GM21360 (cell line): Measurements from ENCODE around the gene ATXN10.

Experiments
- ATAC-seq: cut with Tn5 transposase; IDR thresholded peaks from one replicate; pipeline ENCODE4 v1.9.1; 2021; ENCODE audit warnings: mild to moderate bottlenecking, moderate library complexity; ENCODE audit not compliant: unreplicated experiment

Gene ATXN10

DNA sequence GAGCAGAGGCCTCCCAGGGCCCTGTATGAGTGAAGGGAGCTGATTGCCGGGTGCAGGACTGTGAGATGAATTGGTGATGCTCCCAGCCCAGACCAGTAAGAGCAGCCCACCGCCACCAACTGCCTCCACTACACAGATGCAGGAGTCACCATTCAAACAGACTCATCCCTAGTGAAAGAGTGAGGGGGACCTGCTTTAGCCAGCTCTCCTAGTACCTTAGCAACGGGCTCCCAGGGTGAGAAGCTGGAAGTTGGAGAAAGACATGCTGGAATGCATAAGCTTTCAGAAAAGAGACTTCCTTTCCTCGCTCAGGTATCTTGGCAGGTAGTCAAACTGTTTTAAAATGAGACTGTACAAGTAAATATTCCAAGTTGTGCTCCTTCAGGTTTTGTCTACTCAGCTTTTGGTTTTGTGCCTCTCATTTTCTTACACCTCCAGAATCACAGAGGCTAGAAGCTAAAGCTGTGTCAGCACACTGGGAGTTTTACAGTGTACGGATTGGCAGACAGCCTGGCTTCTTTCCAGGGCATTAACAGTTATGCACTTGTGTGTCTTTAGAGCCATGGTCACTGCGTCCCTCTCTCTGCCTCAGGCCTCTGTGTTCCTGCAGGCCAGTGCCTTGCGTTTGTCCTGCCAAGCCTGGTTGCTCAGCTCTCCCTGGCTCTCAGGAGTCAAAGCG is 146.2 kb downstream of the ATXN10 start:
- no peak for ATAC-seq

DNA sequence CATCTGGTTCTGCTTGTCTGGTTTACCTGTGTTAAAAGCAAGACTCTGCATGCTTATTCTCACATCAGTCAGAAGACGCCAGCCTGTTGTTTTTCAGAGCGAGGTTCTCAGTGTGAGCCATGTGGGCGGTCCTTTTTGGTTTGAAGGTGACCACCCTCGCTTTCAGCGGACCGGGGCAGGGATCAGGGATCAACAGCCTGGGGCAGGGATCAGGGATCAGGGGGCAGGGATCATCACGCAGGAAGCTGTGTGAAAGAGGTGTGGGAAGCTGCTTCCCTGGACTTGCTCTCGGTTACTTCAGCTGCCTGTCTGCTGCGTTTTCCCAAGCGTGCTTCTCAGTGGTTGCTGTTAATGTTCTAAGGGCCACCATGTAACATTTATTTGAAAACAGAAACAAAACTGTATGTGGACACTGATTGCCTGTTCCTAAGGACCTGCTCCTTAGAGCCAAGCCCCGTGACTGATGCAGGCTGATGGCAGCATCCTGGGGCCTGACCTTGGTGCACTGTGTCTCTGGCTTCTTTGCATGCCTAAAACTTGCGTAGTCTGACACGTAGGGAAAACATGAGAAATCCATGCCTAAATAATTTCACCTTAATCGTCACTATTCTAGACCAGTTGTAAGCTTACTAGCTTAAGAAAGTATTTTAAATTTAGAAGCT is 146.9 kb downstream of the ATXN10 start:
- no peak for ATAC-seq

DNA sequence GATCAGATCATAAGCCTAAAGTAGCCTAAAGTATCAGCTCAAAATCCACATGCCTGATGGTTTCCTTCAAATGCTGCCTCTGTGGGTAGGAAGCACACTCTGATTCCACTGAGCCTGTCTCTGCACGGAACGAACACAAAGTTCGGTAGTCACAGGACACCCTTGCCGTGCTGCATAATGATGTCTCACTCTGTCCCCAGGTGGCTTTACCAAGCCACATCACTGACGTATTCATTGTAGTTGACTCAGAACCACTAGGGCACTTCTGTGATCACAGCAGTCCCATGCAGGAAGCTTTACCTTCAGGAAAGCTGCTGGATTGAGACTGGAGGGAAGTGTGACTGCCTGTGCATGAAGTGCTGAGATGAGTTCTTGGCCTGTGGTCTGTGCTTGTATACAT is 147.7 kb downstream of the ATXN10 start:
- ATAC-seq, result no peak

DNA sequence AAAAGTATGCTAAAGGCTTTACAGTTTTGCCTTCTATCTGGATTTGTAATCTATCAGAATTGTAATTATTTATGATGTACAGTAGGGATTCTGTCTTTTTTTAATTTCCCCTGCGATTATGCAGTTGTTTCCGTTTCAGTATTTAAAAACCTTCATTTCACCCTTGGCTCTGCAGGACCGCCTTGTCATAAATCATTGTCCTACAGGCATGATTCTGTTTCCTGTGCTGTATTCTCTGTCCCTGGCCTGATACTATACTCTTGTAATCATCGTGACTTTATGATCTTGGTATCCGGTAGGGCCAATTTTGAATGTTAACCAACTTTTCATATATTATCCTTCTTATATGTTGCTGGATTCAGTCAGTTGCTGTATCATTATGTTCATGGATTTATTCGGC is 151.7 kb downstream of the ATXN10 start:
- ATAC-seq, result no peak

DNA sequence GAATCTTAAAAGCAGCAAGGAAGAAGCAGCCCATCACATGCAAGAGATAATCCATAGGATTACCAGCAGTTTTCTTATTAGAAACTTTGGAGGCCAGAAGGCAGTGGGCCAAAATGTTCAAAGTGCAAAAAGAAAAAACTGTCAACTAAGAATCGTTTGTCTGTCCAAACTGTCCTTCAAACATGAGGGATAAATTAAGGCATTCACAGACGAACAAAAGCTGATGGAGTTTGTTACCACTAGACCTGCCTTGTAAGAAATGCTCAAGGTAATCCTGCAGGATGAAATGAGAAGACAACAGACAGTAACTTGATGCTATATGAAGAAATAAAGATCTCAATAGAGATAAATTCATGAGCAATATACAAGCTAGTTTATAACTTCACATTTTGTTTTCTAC is 154.9 kb downstream of the ATXN10 start:
- ATAC-seq, result no peak

DNA sequence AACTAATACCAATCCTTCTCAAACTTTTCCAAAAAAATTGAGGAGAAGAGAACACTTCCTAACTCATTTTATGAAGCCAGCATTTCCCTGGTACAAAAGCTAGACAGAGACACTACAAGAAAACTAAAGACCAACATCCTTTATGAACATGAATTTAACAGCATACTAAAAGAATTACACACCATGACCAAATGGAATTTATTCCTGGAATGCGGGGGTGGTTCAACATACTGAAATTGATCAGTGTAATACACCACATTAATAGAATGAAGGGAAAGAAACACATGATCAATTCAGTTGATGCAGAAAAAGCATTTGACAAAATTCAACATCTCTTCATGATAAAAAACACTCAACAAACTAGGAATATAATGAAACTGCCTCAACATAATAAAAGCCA is 157.2 kb downstream of the ATXN10 start:
- ATAC-seq, result no peak

DNA sequence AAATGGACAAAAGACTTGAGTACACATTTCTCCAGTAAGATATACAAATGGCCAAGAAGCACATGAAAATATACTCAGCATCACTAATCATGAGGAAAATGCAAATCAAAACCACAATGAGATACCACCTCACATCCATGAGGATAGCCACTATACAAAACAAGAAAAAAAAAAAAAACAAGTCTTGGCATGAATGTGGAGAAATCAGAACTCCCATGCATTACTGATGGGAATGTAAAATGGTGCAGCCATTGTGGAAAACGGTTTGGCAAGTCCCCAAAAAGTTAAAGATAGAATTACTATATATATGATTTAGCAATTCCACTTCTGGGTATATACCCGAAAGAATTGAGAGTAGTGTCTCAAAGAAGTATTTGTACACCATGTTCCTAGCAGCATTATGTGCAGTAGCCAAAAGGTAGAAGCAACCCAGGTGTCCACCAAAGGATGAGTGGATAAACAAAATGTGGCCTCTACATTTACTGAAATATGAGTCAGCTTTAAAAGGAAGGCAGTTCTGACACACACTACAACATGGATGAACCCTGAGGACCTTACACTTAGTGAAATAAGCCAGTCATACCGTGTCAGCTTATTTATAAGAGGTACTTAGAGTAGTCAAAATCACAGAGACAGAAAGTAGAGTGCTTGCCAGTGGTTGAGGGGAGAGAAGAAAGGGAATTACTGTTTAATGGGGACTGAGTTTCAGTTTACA is 159.1 kb downstream of the ATXN10 start:
- ATAC-seq, result no peak

DNA sequence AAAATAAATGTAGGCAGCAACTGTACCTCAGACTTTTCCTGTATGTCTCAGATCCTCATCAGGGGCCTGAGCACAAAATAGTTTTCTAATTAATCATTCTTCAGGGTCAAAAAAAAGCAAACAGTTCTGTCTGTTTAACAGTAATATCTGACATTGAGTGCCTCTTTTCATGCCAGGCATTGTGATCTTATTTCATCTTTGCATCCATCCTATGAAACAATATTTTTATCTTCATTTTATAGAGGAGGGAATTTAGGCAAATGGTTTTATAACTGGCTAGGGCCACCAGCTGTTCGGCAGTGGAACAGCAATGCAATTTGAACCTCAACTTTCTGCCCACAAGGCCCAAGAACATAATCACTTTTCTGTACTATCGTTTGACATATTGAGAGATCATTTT is 159.8 kb downstream of the ATXN10 start:
- no peak for ATAC-seq

DNA sequence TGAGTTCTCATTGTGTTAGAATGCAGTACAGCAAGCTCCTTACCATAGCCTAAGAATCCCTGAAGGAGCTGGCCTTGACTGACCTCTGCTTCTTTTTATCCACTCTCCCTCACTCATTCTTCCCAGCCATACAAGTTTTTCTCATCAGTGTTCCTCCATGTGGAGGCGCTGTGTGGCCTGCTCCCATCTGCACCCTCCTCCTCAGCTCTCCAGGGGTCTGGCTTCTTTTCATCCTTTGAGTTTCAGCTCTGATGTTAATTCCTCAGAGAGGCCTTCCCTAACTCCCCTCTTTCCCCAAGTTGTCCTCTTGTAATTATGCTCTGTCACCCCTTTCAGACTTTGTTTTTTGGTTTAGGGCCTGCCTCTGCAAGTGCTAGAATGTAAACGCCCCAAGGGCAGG is 160.5 kb downstream of the ATXN10 start:
- no peak for ATAC-seq

DNA sequence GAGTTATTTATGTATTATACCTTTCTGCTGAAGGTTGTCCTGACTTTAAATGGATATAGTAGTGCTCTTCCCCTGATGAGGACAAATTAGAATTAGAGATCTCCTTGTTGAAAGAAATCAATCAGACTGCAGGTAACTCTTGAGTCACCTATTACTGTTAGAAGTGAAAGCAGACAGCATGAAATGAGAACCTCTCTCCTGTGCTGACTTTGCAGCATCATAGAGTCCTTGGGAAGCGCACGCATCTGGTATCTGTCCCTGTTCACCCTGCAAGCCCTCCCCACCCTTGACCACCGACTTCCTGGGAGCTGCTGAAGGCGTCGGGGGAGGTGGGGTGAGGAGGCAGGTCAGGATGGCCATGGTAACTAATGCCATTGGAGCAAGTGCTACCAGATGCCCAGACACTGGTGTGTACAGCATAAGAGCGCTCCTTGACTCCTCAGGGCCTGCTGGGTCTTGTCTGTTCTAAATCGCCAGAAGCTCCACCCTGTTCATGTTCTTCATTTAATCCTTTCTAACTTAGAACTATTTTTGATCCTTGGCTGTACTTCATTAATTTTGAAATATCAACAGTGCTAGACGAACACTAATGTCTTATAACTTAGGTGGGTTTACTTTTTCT is 161.4 kb downstream of the ATXN10 start:
- ATAC-seq, result no peak

DNA sequence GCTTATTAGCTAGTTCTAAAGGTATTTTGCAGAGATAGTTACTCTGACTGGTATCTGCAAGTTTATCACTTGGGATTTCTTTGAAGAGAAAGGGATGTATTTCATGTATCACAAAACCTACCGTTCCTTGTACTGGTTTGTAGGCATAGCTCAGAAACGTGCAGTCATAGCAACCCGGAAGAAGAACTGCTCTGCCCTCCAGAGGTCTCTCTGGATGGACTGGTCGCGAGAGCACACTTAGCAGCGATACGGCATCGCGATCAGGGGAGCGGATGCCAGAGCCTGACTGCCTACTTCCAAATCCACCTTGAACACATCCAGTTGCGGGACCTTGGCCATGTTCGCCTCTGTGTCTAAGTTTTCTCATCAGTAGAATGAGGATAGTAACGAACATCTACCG is 162.0 kb downstream of the ATXN10 start:
- ATAC-seq, result no peak

DNA sequence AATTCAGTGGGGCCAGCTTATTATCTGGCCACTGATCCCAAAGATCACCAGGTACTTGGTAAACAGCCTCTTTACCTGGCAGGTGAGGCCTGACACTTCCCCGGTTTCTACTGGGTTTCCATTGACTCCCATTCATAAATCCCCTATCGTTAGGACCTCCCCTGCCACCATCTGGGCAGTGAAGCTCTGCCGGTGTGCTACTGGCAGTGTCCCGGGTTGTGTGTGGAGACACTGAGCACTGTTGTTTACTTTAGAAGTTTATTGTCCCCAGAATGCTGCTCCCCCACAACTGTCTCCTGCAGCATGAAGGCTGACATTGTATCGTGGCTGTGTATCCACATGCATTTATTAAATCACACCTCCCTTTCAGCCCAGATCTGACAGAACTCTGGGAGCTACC is 162.6 kb downstream of the ATXN10 start:
- ATAC-seq, result no peak

DNA sequence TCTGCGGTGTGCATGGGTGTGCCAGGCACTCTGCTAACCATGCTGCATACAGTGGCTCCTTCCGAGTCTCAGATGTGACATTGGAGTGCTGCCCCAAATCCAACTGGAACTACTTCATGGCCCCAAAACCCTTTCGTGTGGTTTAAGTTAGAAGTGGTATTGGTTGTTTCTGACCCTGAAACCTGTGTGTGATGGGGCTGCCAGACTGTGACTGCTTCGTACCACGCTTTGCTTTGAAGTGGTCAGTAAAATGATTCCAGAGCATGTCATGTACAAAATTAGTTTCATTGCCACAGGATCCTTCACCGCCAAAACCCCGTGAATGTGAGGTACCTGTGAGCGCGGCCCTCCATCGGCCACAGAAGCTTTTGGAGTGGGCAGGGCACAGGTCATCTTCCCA is 163.2 kb downstream of the ATXN10 start:
- no peak for ATAC-seq

DNA sequence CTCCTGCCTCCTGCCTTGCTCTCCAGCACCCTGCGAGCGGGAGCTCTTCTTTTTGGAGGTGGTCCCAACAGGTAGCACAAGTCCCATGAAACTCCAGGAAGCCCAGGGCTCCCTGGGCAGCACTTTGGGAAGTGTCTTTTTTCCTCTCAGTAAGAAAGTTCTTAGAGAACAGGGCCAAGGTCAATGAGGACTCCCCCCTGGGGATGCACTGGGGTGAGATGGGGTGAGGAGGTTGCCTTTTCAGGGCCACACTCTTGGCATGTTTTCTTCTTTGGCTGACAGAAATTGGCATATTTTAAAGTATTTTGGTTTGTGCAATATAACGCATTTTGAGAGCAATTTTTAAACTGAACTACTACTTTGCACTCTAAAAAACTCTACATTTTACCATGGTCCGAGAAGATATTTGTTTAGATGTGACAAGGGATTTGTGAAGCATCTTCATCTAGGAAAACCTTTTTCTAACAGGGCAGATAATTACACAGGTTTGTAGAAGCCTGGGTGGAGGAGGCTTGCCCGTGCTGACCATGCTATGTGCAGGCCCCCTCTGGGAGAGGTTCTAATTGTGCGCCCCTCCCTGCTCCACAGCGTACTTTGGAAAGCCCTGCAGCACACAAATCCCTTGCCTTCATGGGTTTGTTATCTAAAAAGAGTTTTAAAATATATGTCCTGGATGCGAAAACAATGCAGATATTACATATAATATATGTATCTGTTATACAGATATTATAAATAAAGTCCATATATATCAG is 165.0 kb downstream of the ATXN10 start:
- ATAC-seq, result no peak

DNA sequence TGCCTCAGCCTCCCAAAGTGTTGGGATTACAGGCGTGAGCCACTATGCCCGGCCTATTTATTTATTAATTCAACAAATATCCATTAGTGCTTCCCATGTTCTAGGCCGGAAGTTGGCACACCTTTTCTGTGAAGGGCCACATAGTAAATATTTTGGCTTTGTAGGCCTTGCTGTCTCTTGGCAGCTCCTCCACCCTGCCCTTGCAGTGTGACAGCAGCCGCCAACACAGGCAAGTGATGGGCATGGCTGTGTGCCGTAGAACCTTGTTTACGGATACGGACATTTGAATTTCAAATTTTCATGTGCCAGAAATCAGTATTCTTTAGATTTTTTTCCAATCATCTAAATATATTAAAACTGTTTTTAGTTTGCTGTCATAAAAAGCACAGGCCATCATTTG is 165.9 kb downstream of the ATXN10 start:
- ATAC-seq, result no peak

DNA sequence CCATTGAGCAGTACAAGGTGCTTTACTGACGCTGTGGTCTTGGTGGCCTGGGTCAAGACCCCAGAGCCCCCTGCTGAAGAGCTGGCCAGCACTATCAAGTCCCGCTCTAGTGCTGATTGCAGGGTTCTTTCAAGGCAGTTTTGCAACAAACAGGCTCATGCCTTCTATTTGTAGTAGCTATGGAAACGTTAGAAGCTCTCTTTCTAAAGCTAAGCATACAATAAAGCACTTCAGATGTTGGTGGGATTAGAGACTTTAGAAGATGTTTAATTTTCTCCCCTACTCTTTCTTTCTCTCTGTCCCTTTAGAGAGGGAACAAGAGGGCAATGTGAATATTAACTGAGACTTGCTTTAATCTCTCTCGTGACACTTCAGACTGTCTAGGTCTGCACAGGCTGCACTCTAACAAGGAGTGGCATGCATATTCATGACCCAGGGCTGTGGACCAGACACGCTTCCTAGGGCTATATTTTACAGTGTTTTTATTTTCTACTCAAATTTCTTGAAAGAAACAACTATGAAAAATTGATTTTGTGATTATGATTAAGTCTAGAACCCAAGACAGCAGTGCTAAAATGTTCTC is 166.8 kb downstream of the ATXN10 start:
- ATAC-seq, result no peak

DNA sequence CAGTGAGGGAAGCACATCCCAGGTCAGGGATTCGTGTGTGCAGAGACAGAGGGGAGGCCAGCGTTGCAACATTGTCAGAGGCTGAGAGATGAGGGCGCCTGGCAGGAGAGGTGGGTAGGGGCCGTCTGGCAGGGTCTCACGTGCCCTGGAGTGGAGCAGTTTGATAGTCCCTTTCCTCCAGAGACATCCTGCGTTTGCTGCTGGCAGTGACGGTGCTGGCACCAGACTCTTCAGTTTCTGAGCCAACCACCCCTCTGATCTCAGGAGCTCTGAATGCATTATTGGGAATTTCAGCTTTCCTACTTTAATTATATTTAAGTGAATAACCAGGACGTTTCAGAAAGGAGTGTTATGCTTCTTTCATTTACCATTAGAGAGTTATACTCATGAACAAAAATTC is 168.8 kb downstream of the ATXN10 start:
- no peak for ATAC-seq

DNA sequence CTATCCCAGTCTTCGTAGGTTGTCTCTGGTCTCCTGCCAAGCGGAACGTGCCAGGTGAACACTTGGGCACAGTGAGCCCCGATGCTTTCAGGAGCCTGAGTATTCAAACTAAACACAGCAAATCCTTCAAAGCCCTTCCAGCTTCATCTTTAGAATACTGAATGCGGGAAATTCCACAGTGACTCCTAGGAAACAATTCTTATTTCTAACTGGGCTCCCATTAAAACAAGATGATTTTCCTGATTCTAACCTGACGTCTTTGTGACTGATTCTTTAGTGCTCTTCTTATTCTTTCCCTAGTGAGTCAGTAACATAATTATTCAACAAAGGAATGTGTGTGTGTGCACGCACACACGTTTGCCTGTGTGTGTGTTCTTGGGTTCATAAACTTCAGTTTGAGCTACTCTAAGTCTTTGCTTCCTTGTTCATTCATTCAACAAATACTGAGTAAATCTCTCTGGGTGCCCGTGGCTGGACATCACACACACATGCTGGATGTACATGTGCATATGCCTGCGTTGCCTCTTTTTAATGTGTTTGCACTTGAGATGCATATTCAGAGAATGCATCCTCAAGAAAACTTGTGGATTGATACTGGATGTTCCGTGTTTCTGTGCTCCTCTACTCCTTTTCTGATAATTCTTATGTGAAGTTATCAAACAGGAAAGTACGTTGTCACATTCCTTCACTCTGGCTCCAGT is 170.8 kb downstream of the ATXN10 start:
- no peak for ATAC-seq

DNA sequence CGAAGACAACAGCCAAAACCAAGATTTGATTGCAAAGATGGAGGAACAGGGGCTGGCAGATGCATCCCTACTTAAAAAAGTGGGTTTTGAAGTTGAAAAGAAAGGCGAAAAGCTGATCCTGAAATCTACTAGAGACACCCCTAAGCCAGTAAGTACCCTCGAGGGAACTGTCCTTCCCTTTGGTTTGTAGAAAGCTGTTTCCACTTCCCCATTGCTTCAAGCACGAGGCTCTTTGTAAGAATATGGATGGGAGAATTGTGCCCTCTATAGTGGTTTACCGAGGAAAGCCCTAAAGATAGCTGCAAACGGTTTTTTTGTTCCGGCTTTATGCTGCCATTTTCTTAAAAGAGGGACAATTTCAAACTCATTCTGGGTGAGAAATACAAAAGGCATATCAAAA is 171.4 kb downstream of the ATXN10 start:
- ATAC-seq, result no peak

DNA sequence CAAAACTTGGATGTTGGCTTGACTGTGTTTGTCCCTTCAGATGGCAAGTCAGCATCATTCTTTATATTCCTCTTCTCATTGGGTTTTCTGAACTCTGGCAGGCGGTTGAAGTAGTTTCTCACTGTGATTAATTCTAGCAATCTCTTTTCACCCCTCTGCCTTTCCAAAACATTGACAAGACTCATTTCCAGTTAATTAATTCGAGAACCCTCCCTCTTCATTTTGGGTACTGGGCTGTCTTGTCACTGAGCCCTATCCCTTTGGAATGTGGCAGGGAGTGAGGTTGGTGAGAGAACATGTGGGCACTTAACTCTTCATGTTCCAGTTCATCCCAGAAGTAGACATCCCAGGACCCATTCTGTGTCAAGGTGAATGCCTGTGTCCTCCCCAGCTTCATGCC is 172.4 kb downstream of the ATXN10 start:
- no peak for ATAC-seq
